ENCODE results near the gene FOXK1. TPM values are rescaled to one million over a fixed set of nuclear protein-coding genes. Genes with fewer than 3 reads are reported as not detected.
A peak's percentile ranks its signal among the peaks of the same experiment; 100 is the strongest.

FOXK1 gene
- total and polyA plus RNA-seq, 2 of the 13 experiments (the other 11 are each of a cell fraction or from before 2014, with no cell fraction given) = 4.6 to 8.8 TPM

- peak; percentile 53; the same call in 1 of the 2 replicates for TF ChIP-seq ATF2 (CRISPR knock-in tag; IDR thresholded peaks at IDR 0.05)
- TF ChIP-seq CHD4 (IDR thresholded peaks at IDR 0.05; ENCODE audit: borderline replicate concordance, low read length) = no peak
- no peak for TF ChIP-seq KLF13 (CRISPR knock-in tag; IDR thresholded peaks at IDR 0.05)
- TF ChIP-seq TCF12 (IDR thresholded peaks at IDR 0.05) = no peak
- 0 out of 2 replicates have a peak, but pooled peaks have one; percentile 23 for TF ChIP-seq TCF12 (CRISPR knock-in tag; IDR thresholded peaks at IDR 0.05)
- TF ChIP-seq THYN1 (CRISPR knock-in tag; IDR thresholded peaks at IDR 0.05; ENCODE audit: borderline replicate concordance, low read depth) = no peak
- TF ChIP-seq ZNF660 (CRISPR knock-in tag; IDR thresholded peaks at IDR 0.05; ENCODE audit: borderline replicate concordance, low read depth) = no peak
- TF ChIP-seq ZNF430 (CRISPR knock-in tag; IDR thresholded peaks at IDR 0.05) = no peak
- TF ChIP-seq FOXA1 (IDR thresholded peaks at IDR 0.05) = no peak
- no peak for TF ChIP-seq FOXA1 (CRISPR knock-in tag; IDR thresholded peaks at IDR 0.05)
- no peak for TF ChIP-seq HBP1 (CRISPR knock-in tag; IDR thresholded peaks at IDR 0.05; ENCODE audit: low read depth)
- TF ChIP-seq ZBTB26 (CRISPR knock-in tag; IDR thresholded peaks at IDR 0.05; ENCODE audit: borderline replicate concordance) = no peak; the same call in 1 of the 2 replicates
- peak; percentile 35; the same call in 1 of the 2 replicates for TF ChIP-seq KAT8 (CRISPR knock-in tag; IDR thresholded peaks at IDR 0.05)
- no peak for TF ChIP-seq KLF9 (CRISPR knock-in tag; IDR thresholded peaks at IDR 0.05; ENCODE audit: low read depth)
- TF ChIP-seq ZNF577 (CRISPR knock-in tag; IDR thresholded peaks at IDR 0.05; ENCODE audit: borderline replicate concordance, low read depth) = no peak
- no peak for TF ChIP-seq ZFP62 (CRISPR knock-in tag; IDR thresholded peaks at IDR 0.05)
- TF ChIP-seq MXD3 (CRISPR knock-in tag; IDR thresholded peaks at IDR 0.05) = no peak
- peak; percentile 56 for TF ChIP-seq SPEN (CRISPR knock-in tag; IDR thresholded peaks at IDR 0.05; ENCODE audit: low read depth)
- TF ChIP-seq ZNF7 (CRISPR knock-in tag; IDR thresholded peaks at IDR 0.05) = no peak
- TF ChIP-seq POLR2G (IDR thresholded peaks at IDR 0.05; ENCODE audit: low read depth, low read length) = no peak
- no peak; the same call in 1 of the 2 replicates for TF ChIP-seq CCDC6 (CRISPR knock-in tag; IDR thresholded peaks at IDR 0.05)
- no peak for TF ChIP-seq TBP (CRISPR knock-in tag; IDR thresholded peaks at IDR 0.05)
These were observed 60.0 kb downstream of the FOXK1 start (continued) for GRCh38 chr7:4742051-4742573.

All from HepG2 (cell line).